Keratinocyte (primary cell): Measurements from ENCODE around the gene PICALM. TPM values are rescaled to one million over a fixed set of nuclear protein-coding genes. Genes with fewer than 3 reads are reported as not detected.

Experiments used
- DNase-seq: peaks from one replicate; pipeline ENCODE4 v3.0.0-alpha.2; 2011; ENCODE audit warnings: low read depth, missing footprints, low spot score
- FAIRE-seq: peaks from 2 replicates; lab custom pipeline; 2011; peaks lifted over from hg19 to GRCh38; lab: Jason Lieb, UNC
- H2AFZ ChIP-seq: 2 replicates; pipeline ENCODE4 v1.6.0; 2012; ENCODE audit warnings: low read length, control low read depth, inconsistent platforms; ENCODE audit not compliant: control insufficient read depth
- H3K27ac ChIP-seq: 2 replicates; pipeline ENCODE4 v1.5.1; 2011; ENCODE audit warnings: low read length; ENCODE audit not compliant: control insufficient read depth, insufficient read depth
- H3K27me3 ChIP-seq: 3 replicates; pipeline ENCODE4 v1.6.0; 2011; ENCODE audit warnings: low read length; ENCODE audit not compliant: control insufficient read depth, insufficient read depth; ENCODE audit errors: extremely low read depth
- H3K36me3 ChIP-seq, 2 experiments: 2 replicates in 1 of 2; 3 replicates in 1 of 2; pipeline ENCODE4 v1.5.1; 2011; ENCODE audit warnings: low read length in 2 of 2, mild to moderate bottlenecking in 1 of 2; ENCODE audit not compliant: control insufficient read depth in 2 of 2, insufficient read depth in 2 of 2; ENCODE audit errors: extremely low read depth in 1 of 2
- H3K4me1 ChIP-seq: 3 replicates; pipeline ENCODE4 v1.5.1; 2011; ENCODE audit warnings: low read length; ENCODE audit not compliant: control insufficient read depth, insufficient read depth; ENCODE audit errors: extremely low read depth
- H3K4me2 ChIP-seq: 3 replicates; pipeline ENCODE4 v1.6.0; 2011; ENCODE audit warnings: low read depth, low read length; ENCODE audit not compliant: control insufficient read depth, insufficient read depth; ENCODE audit errors: extremely low read depth
- H3K4me3 ChIP-seq, 3 experiments: fragments of 200-600 bp in 1 of 3; sonication (generic) in 1 of 3; 2 replicates in 2 of 3; 3 replicates in 1 of 3; pipeline ENCODE4 v1.5.1; 2011 to 2016; ENCODE audit warnings: low read length in 3 of 3, mild to moderate bottlenecking in 3 of 3, control low read depth in 2 of 3, inconsistent platforms in 1 of 3, low read depth in 1 of 3, mixed read lengths in 1 of 3, mixed run types in 1 of 3, moderate library complexity in 1 of 3; ENCODE audit not compliant: control insufficient read depth in 2 of 3, insufficient read depth in 2 of 3; ENCODE audit errors: extremely low read depth in 1 of 3
- H3K79me2 ChIP-seq: 2 replicates; pipeline ENCODE4 v1.6.0; 2012; ENCODE audit warnings: low read length; ENCODE audit not compliant: control insufficient read depth, insufficient read depth
- H3K9ac ChIP-seq: 3 replicates; pipeline ENCODE4 v1.6.0; 2011; ENCODE audit warnings: low read length; ENCODE audit not compliant: control insufficient read depth, insufficient read depth; ENCODE audit errors: extremely low read depth
- H3K9me1 ChIP-seq: 3 replicates; pipeline ENCODE4 v1.6.0; 2011; ENCODE audit warnings: low read length; ENCODE audit not compliant: control insufficient read depth, insufficient read depth; ENCODE audit errors: extremely low read depth
- H3K9me3 ChIP-seq: 2 replicates; pipeline ENCODE4 v1.5.1; 2012; ENCODE audit warnings: low read depth, low read length; ENCODE audit not compliant: control insufficient read depth
- H4K20me1 ChIP-seq: 3 replicates; pipeline ENCODE4 v1.6.0; 2011; ENCODE audit warnings: low read length; ENCODE audit not compliant: control insufficient read depth, insufficient read depth; ENCODE audit errors: extremely low read depth
- EZH2 ChIP-seq: IDR thresholded peaks from one replicate; pipeline ENCODE4 v1.6.1; 2012; ENCODE audit warnings: inconsistent platforms, mild to moderate bottlenecking, low read length, moderate library complexity
- dilution Hi-C: fragments of 300-500 bp; cut with MboI; formaldehyde crosslinking; loops from one replicate; pipeline ENCODE4 v1.7.0; 2020; ENCODE audit warnings: low sequenced_read_pairs; ENCODE audit not compliant: extremely low pct_ligation_motif_present
- polyA plus RNA-seq, 5 experiments: library from polyadenylated mRNA; depleted of rRNA in 3 of 5; stranded (reverse) in 3 of 5; stranded (forward) in 1 of 5; unstranded in 1 of 5; fragments of >200 nt; gene quantifications; 1 replicate in 1 of 5; 2 replicates in 3 of 5; 3 replicates in 1 of 5; pipeline versions ENCODE4 v1.2.1 to v1.2.3, GENCODE V29; 2011 to 2012; ENCODE audit warnings: missing spikeins in 2 of 5, low read depth in 1 of 5, low replicate concordance in 1 of 5
- TF ChIP-seq, protein P1 (sequence below), 3 experiments: IDR thresholded peaks in 1 of 3; conservative IDR thresholded peaks in 1 of 3; optimal IDR thresholded peaks in 1 of 3; 2 replicates in 2 of 3; 3 replicates in 1 of 3; pipeline versions ENCODE3 to v1.5.1; 2011; ENCODE audit warnings: low read length in 3 of 3, mild to moderate bottlenecking in 3 of 3, moderate library complexity in 2 of 3, control low read depth in 1 of 3, inconsistent platforms in 1 of 3; ENCODE audit not compliant: insufficient read depth in 2 of 3; ENCODE audit errors: extremely low read depth in 1 of 3

The PICALM gene
- polyA plus RNA-seq, 1 donor (not counting 4 experiments of a cell fraction or from before 2014, with no cell fraction given): 293 TPM

DNA sequence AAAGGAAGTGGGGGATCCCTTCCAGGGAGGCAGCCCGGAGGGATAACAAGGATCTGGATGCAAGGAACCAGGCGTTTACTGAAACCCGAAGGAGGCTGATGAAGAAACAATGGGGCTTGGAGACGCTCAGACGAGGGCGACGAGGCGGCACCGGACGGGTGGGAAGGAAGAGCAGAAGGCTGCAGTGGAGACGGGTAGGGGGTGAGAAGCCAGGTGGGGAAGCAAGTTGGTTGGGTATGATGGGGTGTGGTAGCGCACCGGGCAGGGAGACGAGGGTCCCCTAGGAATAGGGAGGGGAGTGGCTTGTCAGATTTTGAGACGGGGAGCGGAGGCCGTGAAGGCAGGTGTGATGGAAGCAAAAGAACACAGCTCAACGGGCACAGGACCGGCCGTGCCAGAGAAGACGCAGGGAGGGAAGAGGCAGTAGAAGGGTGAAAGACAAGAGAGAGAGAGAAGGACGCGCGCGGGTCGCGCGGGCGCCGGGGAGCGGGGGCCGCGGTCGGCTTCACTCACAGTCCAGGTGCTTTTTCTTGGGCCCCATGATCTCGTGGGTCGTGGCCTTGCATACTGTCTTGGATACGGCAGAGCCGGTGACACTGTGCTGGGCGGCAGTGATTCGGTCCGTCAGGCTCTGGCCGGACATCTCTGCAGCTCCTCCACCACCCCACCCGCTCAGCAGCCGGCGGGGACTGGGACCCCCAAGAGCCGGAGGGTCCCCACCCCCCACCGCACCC, 579 bp downstream of the PICALM start:
- peaks cover 33% of the 10 kb centered on the region for H3K4me1 ChIP-seq
- TF ChIP-seq, protein P1, sequence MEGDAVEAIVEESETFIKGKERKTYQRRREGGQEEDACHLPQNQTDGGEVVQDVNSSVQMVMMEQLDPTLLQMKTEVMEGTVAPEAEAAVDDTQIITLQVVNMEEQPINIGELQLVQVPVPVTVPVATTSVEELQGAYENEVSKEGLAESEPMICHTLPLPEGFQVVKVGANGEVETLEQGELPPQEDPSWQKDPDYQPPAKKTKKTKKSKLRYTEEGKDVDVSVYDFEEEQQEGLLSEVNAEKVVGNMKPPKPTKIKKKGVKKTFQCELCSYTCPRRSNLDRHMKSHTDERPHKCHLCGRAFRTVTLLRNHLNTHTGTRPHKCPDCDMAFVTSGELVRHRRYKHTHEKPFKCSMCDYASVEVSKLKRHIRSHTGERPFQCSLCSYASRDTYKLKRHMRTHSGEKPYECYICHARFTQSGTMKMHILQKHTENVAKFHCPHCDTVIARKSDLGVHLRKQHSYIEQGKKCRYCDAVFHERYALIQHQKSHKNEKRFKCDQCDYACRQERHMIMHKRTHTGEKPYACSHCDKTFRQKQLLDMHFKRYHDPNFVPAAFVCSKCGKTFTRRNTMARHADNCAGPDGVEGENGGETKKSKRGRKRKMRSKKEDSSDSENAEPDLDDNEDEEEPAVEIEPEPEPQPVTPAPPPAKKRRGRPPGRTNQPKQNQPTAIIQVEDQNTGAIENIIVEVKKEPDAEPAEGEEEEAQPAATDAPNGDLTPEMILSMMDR (optimal IDR thresholded peaks at IDR 0.05 in 1 of 3, IDR thresholded peaks at IDR 0.05 in 1 of 3, conservative IDR thresholded peaks at IDR 0.05 in 1 of 3; ENCODE audit: extremely low read depth in 1 of 3, insufficient read depth in 2 of 3, low read length in 3 of 3): no peak
- no peak for TF ChIP-seq EZH2
- peaks cover 16% of the 10 kb centered on the region for H4K20me1 ChIP-seq
- no peak overlapping the region for H2AFZ ChIP-seq
- H3K27me3 ChIP-seq: no peaks in the 10 kb centered on the region
- DNase-seq (no peak), FAIRE-seq (no peak)
- H3K9me1 ChIP-seq: no peaks in the 10 kb centered on the region
- peak overlapping the region; percentile 99 for H3K27ac ChIP-seq
- dilution Hi-C loops: no loop called here
- H3K36me3 ChIP-seq: no peaks in the 10 kb centered on the region
- no peaks in the 10 kb centered on the region for H3K9me3 ChIP-seq
- H3K4me2 ChIP-seq: peak overlapping the region; percentile 86
- peaks cover 55% of the 10 kb centered on the region for H3K79me2 ChIP-seq
- H3K9ac ChIP-seq: peak overlapping the region; percentile 99
- H3K4me3 ChIP-seq: peak overlapping the region; percentile 87 to 98 (median 89)

DNA sequence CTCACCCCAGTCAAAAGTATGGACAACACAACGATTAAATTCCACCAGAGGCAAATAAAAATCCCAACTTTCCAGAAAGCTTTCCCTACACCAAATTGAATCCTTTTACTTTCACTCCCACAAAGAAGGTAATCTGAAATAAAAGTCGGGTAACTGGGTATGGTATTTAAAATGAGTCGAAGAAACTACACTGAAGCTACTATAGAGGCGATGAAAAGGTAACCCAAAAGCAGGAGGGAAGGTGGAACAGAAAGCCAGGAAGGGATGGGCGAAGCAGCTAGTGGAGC, 1.1 kb downstream of the PICALM start:
- peaks cover 35% of the 10 kb centered on the region for H3K4me1 ChIP-seq
- dilution Hi-C loops: no loop called here
- H3K9me3 ChIP-seq: no peaks in the 10 kb centered on the region
- H3K9me1 ChIP-seq: no peaks in the 10 kb centered on the region
- H3K36me3 ChIP-seq: no peaks in the 10 kb centered on the region
- peak overlapping the region; percentile 86 for H3K4me2 ChIP-seq
- H3K4me3 ChIP-seq: peak overlapping the region; percentile 87 to 98 (median 89)
- H3K79me2 ChIP-seq: peaks cover 60% of the 10 kb centered on the region
- DNase-seq (no peak), FAIRE-seq (no peak)
- no peaks in the 10 kb centered on the region for H3K27me3 ChIP-seq
- H3K27ac ChIP-seq: peak overlapping the region; percentile 99
- no peak overlapping the region for H2AFZ ChIP-seq
- peak overlapping the region; percentile 99 for H3K9ac ChIP-seq
- TF ChIP-seq, protein P1 (optimal IDR thresholded peaks at IDR 0.05 in 1 of 3, IDR thresholded peaks at IDR 0.05 in 1 of 3, conservative IDR thresholded peaks at IDR 0.05 in 1 of 3; ENCODE audit: extremely low read depth in 1 of 3, insufficient read depth in 2 of 3, low read length in 3 of 3): no peak
- no peak for TF ChIP-seq EZH2
- peaks cover 16% of the 10 kb centered on the region for H4K20me1 ChIP-seq
